Dermis microvascular lymphatic vessel endothelial cell (primary cell): ENCODE results near the gene POU4F3. TPM values are rescaled to one million over a fixed set of nuclear protein-coding genes. Genes with fewer than 3 reads are reported as not detected.
"Not testable (repeated sequence)": the region's sequence is repeated elsewhere in the genome, so short reads cannot be mapped to it uniquely, and the experiment has no call there.

Experiments used
- DNase-seq, 2 donors: peaks; one replicate each; pipeline versions ENCODE4 v3.0.0 to v3.0.0-alpha.2; 2010; ENCODE audit warnings: low read depth in 2 of 2
- total RNA-seq: library from RNA; depleted of rRNA; stranded (reverse); fragments of >200 nt; gene quantifications from 2 replicates; pipeline ENCODE4 v1.2.1, GENCODE V29; 2014

The POU4F3 gene, protein sequence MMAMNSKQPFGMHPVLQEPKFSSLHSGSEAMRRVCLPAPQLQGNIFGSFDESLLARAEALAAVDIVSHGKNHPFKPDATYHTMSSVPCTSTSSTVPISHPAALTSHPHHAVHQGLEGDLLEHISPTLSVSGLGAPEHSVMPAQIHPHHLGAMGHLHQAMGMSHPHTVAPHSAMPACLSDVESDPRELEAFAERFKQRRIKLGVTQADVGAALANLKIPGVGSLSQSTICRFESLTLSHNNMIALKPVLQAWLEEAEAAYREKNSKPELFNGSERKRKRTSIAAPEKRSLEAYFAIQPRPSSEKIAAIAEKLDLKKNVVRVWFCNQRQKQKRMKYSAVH
- under 0.01 TPM in 1 of 2 replicates, not detected in the other for total RNA-seq

DNA sequence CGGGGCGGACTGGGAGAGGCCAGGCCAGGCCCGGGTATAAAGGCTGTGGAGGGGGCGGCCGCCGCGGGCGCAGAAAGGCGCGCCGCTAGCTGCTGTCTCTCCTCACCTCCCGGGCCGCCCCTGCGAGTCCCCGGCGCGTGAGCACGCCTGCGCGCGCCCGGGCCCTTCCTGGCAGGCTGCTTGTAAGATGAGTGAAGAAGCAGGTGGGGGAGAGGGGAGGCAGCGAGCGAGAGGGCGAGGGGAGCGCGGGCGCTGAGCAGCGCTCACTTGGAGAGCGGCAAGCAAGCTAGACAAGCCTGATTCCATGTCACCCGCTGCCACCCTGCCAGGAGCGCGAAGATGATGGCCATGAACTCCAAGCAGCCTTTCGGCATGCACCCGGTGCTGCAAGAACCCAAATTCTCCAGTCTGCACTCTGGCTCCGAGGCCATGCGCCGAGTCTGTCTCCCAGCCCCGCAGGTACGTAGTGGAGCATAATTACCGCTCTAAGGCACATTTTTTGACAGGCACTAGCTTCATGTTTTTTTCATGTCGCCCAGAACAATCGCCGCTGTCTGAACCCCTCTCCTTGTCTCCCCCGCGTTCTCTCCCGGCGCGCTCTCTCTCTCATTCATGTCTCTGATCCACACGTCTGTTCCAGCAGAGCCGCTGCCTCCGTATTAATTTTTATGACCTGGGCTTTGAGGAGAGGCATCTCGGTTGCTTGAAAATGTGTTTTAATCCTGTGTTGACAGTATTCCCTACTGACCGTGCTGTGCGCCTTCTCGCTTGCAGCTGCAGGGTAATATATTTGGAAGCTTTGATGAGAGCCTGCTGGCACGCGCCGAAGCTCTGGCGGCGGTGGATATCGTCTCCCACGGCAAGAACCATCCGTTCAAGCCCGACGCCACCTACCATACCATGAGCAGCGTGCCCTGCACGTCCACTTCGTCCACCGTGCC, at the start of gene POU4F3:
POU4F3 (plus strand) TSS at position 66 of the 941 bp plus-strand sequence; CDS start at position 340, 274 bp downstream.
- DNase-seq: no peak

DNA sequence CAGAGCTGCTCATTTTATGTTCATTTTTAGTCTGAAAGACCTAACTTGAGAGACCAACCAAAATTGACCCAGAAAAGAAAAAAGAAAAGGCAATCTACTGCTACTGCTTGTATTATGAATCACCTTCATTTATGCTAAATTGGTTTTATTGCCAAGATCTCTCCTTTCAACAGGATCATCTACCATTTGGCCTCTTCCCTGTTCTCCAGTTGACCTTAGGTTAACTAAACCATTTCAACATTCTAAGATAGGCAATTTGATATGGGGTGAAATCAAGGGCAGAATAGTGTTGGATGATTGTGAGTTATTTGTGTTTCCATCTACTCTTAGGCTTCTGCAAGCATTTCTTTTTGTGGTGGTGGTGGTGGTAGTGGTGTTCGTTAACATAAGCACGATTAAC, 48.3 kb upstream of the POU4F3 start:
- DNase-seq: no peak

GRCh38 chr5:146291421-146292074, 47.1 kb upstream of the POU4F3 start:
- peak; percentile 11 to 54 for DNase-seq

DNA sequence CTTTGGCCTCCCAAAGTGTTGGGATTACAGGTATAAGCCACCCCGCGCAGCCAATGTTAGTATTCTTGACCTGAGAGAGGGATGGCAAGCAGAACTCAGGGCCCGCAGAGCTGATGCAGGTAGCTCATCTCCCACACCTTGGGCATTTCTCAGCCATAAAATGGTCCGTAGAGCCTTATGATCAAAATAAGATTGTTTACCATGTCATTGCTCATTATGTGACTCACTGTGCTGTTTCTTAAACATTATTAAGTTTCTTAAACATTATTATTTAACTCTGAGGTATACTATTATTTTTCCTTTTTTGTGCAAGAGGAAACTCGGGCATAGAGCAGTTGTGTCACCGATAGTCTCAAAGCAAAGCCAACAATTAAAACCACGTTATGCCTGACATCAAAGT, 42.4 kb upstream of the POU4F3 start:
- no peak for DNase-seq

DNA sequence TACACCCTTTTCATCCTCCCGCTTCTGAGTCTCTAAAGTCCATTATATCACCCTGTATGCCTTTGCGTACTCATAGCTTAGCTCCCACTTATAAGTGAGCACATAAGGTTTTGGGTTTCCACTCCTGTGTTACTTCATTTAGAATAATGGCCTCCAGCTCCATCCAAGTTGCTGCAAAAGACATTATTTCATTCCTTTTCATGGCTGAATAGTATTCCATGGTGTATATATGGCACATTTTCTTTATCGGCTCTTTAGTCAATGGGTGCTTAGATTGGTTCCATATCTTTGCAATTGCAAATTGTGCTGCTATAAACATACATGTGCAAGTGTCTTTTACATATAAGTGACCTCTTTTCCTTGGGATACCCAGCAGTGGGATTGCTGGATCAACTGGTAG, 39.7 kb upstream of the POU4F3 start:
- DNase-seq: not testable (repeated sequence)

DNA sequence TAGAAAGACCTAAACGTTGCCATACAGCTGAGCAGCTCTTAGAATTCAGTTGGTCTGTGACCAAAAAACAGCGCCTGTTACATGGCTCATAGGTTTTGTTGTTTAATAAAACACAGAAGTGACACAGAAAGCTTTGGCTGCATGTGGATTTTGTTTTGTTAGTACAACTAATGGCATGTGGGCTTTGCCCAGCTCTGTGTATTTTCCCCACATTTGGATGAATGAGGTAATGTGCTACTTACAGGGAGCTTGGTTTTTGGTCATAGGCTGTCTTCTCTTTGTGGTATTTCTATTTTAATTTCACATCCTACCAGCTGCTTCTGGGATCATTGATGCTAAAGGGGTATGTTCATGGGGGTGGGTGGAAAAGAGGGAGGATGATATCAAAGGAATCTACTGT, 37.0 kb upstream of the POU4F3 start:
- no peak for DNase-seq

DNA sequence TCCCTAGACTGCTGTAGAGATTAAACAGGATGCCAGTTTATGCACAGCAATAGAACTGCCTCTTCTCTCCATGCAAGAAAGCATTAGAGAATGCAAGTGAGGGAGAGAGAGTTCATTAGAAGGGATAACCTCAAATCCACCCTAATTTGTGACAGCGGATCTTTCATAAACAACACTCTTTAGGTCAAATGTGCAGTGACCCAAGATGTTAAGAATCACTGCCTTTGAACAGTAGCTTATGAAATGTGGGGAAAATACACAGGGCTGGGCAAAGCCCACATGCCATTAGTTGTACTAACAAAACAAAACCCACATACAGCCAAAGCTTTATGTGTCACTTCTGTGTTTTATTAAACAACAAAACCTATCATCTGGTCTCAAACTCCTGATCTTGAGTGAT, 36.2 kb upstream of the POU4F3 start:
- no peak for DNase-seq

DNA sequence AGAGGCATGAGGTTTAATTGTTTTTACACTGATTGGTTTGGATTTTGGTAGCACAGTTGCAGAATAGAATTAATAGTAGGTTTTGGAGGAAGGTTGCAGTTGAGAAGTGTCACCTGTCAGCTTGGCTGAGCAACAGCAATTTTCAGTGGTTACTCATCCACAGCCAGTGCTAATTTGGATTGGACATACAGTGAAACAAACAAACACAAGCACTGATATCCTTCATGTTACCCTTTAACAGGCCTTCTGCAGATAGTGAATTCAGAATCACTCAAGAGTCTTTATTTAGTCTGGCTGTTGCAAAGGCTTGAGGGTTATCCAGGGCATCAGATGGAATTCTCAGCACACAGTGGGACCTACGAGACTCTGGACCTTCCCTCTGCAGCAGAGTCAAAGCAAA, 31.8 kb upstream of the POU4F3 start:
- DNase-seq: no peak

DNA sequence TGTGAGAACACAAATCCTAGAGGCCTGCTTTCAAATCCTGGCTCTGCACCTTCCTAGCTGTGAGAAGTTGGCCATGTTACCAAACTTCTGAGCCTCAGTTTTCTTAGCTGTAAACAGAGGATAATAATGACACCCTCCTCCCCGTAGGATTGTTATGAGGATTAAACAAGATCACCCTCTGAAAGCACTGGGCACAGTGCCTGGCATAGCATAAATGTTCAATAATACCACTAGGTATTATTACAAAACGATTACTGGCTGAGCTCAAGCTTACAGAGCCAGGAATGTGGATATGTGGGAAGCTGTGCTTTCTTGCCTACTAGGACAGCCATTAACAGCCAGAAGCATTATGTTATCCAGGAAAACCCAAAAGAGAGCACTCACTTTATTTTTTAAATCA, 30.8 kb upstream of the POU4F3 start:
- no peak for DNase-seq

GRCh38 chr5:146310540-146310939, 28.1 kb upstream of the POU4F3 start:
- DNase-seq: no peak

- DNase-seq: no peak
These were observed 27.4 kb upstream of the POU4F3 start for GRCh38 chr5:146311278-146311677.

- no peak for DNase-seq
These were observed 25.6 kb upstream of the POU4F3 start for GRCh38 chr5:146313027-146313426.

GRCh38 chr5:146321571-146321970, 17.1 kb upstream of the POU4F3 start:
- DNase-seq: no peak

- DNase-seq: no peak
These were observed 11.3 kb upstream of the POU4F3 start for GRCh38 chr5:146327257-146327870.

- no peak for DNase-seq
These were observed 10.7 kb upstream of the POU4F3 start for GRCh38 chr5:146327989-146328388.

DNA sequence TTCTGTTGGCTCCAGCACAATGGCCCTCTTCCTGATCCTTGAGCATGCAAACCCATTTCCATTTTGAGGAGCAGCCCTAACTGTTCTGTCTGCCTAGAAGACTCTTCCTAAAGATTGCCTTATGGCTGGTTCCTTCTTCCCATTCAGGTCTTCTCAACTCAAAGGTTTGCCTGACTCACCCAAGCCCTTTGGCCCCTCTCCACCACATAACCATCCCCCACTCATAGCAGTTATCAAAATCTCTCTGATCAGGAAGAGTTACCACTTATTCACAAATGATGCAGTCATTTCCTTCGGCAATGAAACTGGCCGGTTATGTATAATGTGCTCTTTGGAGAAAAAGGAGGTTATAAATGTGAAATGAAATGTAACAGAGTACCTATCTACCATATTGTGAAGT, 8.9 kb upstream of the POU4F3 start:
- DNase-seq: no peak

- DNase-seq: no peak
These were observed 7.2 kb upstream of the POU4F3 start for GRCh38 chr5:146331423-146331822.

DNA sequence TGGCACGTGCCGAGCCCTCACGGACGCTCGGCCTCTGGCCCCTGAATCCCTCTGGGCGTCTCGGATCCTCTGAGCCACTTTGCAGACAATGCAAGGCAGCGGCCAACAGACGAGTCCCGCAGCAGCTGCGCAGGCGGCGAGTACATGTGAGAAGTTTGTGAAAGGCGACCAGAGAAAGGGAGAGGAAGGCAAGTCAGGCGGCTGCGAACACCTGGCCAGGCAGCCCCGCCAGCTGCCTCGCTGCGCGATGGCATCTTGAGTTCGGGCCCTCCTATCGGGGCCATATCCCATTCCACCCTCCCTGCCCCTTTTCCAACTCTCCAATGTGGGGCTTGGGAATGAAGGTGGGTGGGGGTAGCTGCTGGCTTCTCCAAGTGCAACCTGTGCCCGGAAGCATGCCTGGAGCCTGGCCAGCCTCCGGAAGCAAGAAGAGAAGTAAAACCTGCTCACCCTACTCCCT, 4.5 kb upstream of the POU4F3 start:
- no peak for DNase-seq

DNA sequence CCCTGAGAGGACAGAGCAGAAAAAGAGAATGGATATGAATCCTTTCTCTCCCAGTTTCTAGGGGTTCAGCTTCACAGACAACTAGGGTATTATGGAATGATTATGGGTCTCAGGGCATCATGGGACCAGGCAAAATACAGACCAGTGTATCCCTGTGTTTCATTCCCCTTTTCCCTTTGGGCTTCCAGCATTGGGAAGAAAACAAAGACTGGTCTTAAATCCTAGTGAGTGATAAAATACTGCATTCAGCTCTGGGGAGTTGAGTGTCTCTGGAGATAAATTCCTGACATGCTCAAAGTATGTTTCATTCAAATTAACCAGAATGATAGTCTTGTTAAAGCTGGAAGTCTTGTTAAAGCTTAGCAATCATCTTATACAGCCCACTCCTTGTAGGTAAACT, 2.4 kb upstream of the POU4F3 start:
- DNase-seq: no peak

GRCh38 chr5:146337264-146337904, 1.3 kb upstream of the POU4F3 start:
- DNase-seq: no peak

- DNase-seq: no peak
These were observed 711 bp upstream of the POU4F3 start for GRCh38 chr5:146337928-146338327.
